Gastroesophageal sphincter (tissue), 3 donors: ENCODE measurements around the gene ADAMTS17.

Source experiments
- CTCF ChIP-seq, 4 experiments: fragments of 200-600 bp in 2 of 4; fragments of 450-650 bp in 2 of 4; sonication (generic) in 1 of 4; IDR thresholded peaks; one replicate each; pipeline ENCODE4 v1.5.1; 2017 to 2019; ENCODE audit warnings: antibody characterized with exemption in 4 of 4, mild to moderate bottlenecking in 2 of 4, moderate library complexity in 2 of 4
- EP300 ChIP-seq: sonication (generic); formaldehyde crosslinking; IDR thresholded peaks from one replicate; pipeline ENCODE4 v1.6.1; 2017; ENCODE audit warnings: antibody characterized with exemption, mild to moderate bottlenecking
- POLR2A ChIP-seq, 2 donors: fragments of 450-650 bp; IDR thresholded peaks; one replicate each; pipeline ENCODE4 v1.6.1; 2017; ENCODE audit warnings: antibody characterized with exemption in 2 of 2, mild to moderate bottlenecking in 2 of 2, moderate library complexity in 1 of 2

GRCh38 chr15:100043068-100043641 is 298.6 kb downstream of the ADAMTS17 start:
- TF ChIP-seq CTCF (IDR thresholded peaks at IDR 0.05) (no peak), POLR2A (IDR thresholded peaks at IDR 0.05) (no peak), EP300 (no peak)
